Measurements from ENCODE around the gene CDT1.

- TF ChIP-seq CTCF (IDR thresholded peaks at IDR 0.05) (no peak), POLR2A (IDR thresholded peaks at IDR 0.05) (no peak)
Observed at GRCh38 chr16:88769617-88770460, 33.8 kb upstream of the CDT1 start.

All from testis (tissue), 2 donors.